Measurements from ENCODE around the gene GVQW3.

DNA sequence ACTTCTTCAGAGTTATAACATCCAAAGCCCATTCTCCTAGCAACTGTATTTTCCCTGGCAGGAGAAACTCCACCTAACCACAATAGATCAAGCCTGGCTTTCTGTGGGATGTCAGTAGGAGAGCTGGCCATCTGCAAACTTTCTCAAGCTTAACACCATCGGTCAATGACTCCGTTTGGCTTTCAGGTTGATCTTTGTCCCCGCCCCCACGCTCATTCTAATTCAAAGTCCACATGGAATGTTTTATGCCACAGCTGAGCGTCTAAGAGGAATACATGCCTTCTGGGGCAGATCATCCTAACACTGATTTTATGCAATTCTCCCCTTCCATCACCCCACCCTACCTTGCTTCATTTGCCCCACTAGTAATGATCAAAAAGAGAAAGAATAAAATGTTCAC, 4.8 kb downstream of the GVQW3 start:
- TF ChIP-seq, protein P1, sequence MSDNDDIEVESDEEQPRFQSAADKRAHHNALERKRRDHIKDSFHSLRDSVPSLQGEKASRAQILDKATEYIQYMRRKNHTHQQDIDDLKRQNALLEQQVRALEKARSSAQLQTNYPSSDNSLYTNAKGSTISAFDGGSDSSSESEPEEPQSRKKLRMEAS (IDR thresholded peaks at IDR 0.05), result peak; percentile 49; the same call in 1 of the 2 replicates
- TF ChIP-seq, protein P2, sequence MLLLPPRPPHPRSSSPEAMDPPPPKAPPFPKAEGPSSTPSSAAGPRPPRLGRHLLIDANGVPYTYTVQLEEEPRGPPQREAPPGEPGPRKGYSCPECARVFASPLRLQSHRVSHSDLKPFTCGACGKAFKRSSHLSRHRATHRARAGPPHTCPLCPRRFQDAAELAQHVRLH (CRISPR knock-in tag; IDR thresholded peaks at IDR 0.05; ENCODE audit: borderline replicate concordance, low read depth), result no peak
- TF ChIP-seq SUZ12 (IDR thresholded peaks at IDR 0.05; ENCODE audit: low read depth, low read length), result no peak
- TF ChIP-seq NFKBIZ (CRISPR knock-in tag; IDR thresholded peaks at IDR 0.05), result no peak
- TF ChIP-seq, protein P3, sequence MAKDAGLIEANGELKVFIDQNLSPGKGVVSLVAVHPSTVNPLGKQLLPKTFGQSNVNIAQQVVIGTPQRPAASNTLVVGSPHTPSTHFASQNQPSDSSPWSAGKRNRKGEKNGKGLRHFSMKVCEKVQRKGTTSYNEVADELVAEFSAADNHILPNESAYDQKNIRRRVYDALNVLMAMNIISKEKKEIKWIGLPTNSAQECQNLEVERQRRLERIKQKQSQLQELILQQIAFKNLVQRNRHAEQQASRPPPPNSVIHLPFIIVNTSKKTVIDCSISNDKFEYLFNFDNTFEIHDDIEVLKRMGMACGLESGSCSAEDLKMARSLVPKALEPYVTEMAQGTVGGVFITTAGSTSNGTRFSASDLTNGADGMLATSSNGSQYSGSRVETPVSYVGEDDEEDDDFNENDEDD (CRISPR knock-in tag; IDR thresholded peaks at IDR 0.05; ENCODE audit: borderline replicate concordance), result no peak
- no peak for TF ChIP-seq PHF20 (CRISPR knock-in tag; IDR thresholded peaks at IDR 0.05)
- TF ChIP-seq ATRX (CRISPR knock-in tag; IDR thresholded peaks at IDR 0.05; ENCODE audit: borderline replicate concordance), result no peak
- no peak for TF ChIP-seq NFYB (CRISPR knock-in tag; IDR thresholded peaks at IDR 0.05)
- no peak for TF ChIP-seq MED8 (CRISPR knock-in tag; IDR thresholded peaks at IDR 0.05; ENCODE audit: insufficient replicate concordance)
- no peak for TF ChIP-seq MAFK (conservative IDR thresholded peaks at IDR 0.05 in 1 of 2, IDR thresholded peaks at IDR 0.05 in 1 of 2; ENCODE audit: low read length in 2 of 2)
- TF ChIP-seq IRF2 (CRISPR knock-in tag; IDR thresholded peaks at IDR 0.05), result no peak
- TF ChIP-seq, protein P4, sequence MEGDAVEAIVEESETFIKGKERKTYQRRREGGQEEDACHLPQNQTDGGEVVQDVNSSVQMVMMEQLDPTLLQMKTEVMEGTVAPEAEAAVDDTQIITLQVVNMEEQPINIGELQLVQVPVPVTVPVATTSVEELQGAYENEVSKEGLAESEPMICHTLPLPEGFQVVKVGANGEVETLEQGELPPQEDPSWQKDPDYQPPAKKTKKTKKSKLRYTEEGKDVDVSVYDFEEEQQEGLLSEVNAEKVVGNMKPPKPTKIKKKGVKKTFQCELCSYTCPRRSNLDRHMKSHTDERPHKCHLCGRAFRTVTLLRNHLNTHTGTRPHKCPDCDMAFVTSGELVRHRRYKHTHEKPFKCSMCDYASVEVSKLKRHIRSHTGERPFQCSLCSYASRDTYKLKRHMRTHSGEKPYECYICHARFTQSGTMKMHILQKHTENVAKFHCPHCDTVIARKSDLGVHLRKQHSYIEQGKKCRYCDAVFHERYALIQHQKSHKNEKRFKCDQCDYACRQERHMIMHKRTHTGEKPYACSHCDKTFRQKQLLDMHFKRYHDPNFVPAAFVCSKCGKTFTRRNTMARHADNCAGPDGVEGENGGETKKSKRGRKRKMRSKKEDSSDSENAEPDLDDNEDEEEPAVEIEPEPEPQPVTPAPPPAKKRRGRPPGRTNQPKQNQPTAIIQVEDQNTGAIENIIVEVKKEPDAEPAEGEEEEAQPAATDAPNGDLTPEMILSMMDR (CRISPR knock-in tag; IDR thresholded peaks at IDR 0.05), result no peak
- TF ChIP-seq SIN3A (IDR thresholded peaks at IDR 0.05; ENCODE audit: borderline replicate concordance, low read depth, low read length), result no peak
